ENCODE results near the gene SUN5.
"Not testable (repeated sequence)": the region's sequence is repeated elsewhere in the genome, so short reads cannot be mapped to it uniquely, and the experiment has no call there.

SUN5 gene

DNA sequence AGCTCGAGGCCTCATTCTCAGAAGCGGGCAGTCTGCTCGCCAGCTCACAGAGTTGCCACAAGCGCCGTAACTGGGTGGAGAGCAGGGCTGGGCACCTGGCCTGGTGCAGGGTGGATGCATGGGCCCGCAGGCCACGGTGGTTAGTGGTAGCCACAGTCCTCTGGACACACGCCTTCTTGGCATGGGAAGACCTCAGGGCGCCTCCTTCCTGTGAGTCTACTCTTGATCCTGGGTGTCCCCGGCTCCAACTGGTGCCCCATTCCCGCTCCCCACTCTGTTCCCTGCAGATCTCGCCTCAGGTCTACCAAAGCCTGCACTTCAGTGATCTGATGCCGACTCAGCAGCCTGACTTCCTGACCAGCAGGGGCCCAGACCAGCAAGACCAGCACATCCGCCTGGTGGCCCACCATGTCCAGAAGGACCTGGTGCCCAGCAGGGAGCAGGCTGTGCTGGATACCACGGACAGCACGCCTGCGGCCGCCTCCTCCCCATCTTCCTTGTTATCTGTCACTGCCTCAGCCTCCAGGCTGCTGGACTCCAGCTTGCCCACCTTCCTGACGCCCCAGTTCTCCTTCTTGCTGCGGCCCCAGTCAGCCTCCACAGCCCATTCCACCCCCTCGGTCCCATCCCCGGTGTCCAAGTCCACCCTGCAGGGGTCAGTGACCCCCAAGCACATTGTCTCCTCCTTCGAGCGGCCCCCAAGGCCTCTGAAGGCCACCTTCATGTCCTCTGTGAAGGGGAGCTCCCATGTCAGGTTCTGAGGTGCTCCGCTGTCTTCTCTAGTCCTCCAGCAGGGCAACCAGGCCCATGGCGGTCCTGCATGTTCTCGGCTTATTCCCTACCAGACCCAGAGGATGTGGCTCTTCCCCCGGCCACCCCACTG, 43.1 kb downstream of the SUN5 start:
- no peak for DNase-seq

DNA sequence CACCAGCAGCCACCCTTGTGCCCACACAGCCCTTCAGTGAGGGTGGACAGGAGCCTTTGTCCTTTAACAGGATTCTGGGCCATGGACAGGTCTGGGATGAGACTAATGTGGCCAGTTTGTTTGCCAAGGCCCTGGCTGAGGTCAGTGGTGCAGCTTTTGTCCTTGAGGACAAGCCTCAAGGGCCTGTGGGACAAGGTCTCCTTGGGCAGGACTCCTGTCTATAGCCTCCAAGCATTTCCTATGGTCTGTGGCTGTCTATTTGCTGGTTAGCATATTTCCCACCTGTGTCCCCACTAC, 44.1 kb downstream of the SUN5 start:
- DNase-seq = no peak

DNA sequence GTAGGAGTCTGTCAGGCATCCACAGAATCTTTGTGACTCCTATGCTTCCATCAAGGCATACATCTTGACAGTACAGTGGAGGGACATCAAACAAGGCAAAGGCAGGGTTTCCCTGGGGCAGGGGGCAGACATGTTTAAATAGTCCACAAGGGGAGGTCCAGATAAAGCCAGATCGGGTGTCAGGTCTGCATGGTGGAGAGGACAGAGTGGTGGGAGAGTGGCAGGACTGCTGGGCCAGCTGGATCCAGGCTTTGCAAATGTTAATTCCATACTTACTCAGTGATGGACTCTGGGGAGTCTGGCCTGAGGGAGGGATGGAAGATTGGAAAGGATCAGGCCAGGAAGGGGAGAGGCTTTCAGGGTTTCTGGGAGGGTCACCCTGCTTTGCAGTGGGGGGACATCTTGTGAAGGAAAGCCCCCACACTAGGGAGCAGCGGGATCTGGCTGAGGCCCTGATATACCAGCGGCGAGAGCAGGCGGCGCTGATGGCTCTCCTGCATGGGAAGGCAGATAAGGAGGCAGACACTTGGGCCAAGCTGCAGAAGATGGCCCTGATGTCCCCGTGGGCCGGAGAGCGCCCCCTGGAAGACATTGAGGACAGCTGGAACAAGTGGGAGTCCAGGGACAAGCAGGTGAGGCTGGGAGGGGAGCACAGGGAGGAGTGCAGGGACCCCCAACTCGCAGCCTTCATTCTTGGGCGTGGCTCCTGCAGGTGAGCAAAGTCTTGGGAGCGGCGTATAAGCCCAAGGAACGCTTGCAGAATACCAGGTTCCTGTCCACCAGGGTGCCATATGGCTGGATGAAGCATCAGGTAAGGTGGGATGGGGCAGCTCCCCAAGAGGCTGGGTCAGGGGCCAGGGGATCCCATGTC, 44.6 kb downstream of the SUN5 start:
- DNase-seq = no peak

DNA sequence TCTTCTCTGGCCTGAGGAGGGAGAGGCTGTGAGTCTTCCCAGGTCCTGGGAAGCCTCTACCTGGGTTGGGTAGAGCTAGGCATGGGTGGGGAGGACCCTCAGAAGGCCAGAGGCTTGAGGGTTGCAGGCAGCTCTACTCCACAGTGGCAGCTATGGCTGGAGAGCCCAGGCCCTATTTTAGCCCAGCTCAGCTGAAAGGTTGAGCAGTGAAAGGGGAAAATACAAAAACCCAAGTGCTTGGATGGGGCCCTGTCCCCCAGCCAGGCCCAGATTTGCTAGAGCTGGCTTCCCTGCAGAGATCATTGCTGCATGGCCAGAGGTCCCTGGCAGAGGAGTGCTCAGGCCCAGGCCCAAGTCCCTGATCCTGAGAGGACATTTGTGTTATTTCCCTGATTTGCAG, 45.7 kb downstream of the SUN5 start:
- DNase-seq = no peak

DNA sequence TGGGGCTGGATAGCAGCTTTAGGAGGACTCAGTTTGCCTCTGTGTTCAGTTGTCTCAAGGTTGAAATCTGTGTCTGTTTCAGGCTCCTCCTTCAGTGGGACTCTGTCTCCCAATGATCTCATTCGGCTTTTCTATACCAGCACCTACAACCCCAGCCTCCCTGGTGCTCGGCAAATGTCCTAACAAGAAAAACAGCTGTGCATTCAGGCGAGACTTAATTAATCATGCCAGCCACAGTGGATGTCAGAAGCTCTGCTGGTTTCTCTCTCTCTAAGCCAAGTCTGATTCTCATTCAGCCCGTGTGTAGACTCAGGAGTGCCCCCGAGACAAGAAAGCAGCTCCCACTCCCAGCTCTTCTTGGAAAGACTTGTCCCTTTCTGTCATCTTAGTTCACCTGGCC, 46.8 kb downstream of the SUN5 start:
- no peak for DNase-seq

DNA sequence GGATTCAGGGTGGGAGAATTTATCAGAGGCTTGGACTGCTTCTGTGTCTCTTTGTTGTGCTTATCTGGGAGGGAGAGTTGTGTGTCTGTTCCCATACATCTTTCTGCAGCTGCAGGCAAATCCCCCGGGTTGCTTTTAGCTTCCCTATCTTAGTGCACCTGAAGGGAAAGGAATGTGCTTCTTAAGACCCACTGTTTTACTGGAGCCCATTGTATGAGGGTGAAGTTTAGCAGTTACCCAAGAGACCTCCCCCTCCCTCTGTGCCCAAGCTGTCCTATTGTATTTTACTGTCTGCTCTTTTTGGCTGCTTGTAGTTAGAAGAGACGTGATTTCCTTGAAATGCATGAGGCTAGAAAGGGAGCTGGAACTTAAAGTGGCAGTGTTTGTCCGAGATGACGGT, 53.7 kb downstream of the SUN5 start:
- not testable (repeated sequence) for DNase-seq

DNA sequence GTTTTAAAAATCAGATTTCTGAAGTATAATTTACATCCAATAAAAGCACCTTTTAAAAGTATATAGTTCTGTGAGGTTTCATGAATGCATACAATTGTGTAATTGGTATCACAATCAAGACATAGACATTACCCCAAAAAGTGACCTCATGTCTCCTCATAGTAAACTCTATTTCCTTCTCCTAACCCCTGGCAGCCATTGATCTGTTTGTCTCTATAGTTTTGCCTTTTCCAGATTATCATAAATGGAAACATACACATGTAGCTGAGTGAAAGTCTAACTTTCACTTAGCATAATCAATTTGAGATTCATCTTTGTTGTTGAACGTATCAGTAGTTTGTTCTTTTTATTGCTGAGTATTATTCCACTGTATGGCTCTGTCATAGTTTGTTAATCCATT, 57.6 kb downstream of the SUN5 start:
- DNase-seq = no peak

DNA sequence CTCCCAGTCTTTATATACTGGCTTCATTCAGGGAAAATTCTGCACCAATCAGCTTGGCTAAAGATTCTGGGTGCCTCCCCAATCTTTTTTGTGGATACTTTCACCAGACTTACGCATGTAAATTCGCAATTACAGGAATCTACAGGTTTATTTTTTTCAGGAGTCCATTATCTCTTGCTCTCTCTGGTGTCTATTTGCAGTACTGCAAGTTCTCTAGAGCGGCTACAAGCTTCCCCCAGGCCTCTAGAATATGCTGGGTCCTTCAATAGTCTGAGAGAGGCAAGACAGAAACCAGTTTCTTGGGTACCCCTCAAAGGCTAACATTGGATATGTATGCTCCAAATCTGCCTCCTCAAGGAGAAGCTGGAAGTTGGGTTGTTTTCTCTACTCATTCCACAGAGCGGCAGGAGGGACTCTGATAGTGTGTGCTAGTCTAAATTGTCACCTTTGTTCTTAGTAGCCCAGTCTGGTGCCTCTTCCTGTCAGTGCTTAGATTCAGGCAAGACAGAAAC, 58.5 kb downstream of the SUN5 start:
- no peak for DNase-seq

DNA sequence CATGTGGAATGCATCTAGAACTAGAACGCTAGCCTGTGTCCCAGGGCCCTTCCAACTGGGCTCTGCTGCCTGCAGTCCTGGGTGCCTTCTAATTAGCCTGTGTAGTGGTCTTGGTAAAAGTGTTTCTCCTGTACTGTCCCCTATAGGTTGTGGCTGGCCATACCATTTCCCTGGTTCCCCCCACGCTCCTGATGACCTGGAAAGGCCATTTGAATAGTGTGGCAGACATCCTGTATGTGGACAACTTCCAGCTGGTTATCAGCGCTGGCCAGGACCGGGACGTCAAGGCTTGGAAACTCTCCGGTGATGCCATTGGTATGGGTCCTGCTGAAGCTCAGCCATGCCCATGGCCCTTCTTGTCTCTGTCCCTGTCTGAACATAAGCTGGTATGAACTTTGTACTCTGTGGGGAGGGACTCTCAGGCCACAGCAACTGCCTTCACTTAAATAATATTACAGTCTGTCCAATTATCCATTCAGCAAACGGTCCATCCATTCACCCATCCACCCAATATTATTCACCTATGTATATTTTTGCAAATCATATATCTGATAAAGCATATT, 60.7 kb downstream of the SUN5 start:
- DNase-seq = no peak

DNA sequence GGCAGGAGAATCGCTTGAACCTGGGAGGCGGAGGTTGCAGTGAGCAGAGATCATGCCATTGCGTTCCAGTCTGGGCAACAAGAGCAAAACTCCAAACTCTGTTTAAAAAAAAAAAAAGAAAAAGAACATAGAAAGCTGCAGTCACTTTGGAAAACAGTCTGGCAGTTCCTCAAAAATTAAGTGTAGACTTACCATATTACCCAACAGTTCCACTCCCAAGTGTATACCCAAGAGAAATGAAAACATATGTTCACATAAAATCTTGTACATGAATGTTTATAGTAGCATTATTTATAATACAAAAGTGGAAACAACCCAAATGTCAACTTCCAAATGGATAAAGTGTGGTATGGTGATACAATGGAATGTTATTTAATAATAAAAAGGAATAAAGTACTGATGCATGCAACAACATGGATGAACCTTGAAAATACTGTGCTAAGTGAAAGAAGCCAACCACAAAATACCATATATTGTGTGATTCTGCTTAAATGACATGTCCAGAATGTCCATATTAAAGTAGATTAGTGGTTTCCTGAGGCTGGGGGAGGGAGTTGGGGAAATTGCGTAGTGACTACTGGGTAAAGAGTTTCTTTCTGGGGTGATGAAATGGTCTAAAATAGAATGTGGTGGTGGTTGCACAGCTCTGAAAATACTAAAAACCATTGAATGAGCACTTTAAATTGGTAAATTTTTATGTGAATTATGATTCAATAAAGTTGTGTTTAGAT, 62.9 kb downstream of the SUN5 start:
- no peak for DNase-seq

DNA sequence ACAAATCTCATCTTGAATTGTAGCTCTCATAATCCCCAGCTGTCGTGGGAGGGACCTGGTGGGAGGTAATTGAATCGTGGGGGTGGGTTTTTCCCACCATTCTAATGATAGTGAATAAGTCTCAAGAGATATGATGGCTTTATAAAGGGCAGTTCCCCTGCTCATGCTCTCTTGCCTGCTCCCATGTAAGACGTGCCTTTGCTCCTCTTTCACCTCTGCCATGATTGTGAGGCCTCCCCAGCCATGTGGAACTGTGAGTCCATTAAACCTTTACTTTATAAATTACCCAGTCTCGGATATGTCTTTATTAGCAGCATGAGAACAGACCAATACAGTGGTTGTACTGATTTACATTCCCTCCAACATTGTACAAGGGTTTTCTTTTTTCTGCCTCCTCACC, 69.7 kb downstream of the SUN5 start:
- no peak for DNase-seq

All from DMS153 (cell line).